Right forelimb (tissue), 1 donor: ENCODE data around the gene GPN3.
"Not testable (repeated sequence)": the region's sequence is repeated elsewhere in the genome, so short reads cannot be mapped to it uniquely, and the experiment has no call there.

Source experiments
- DNase-seq: peaks from one replicate; pipeline ENCODE4 v3.0.0-alpha.2; 2018

GPN3 gene

DNA sequence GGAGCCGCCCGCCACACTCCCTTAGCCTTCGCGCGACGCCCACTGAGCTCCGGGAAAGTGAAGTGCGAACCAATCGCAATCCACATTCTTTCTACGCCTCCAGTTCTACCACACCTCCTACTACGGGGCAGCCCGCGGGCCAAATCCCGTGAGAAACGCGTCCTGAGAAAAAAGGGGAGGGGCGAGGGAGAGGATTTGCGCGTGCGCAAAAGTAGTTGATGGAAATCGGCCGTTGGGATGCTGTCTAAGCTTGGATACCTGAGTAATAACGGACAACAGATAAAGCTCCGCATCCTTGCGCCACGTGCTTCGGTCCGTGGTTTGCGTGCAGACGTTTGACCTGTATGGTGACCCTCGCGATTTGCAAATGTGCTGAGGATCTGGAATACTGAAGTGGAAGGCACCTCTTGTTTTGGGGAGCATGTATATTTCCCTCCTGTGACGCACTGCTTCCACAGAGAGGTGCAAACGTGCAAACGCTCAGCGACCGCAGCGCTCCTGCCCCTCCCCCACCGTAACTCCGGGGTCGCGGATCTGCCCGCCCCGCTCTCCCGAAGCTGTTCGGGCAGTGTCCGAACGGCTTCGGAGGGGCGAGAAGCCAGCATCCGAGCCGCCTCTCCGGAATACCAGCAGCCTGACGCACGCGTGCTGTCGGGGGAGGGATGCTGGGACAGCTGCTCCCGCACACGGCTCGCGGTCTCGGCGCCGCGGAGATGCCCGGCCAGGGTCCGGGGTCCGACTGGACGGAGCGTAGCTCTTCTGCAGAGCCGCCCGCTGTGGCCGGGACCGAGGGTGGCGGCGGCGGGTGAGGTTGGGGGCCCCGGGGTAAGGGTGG is at the start of gene GPN3, which contains the start of gene FAM216A:
Gene GPN3, minus strand, starts transcription at position 44 of the 835 bp plus-strand sequence. CDS start 54 bp downstream, outside the sequence.
Gene FAM216A, plus strand, starts transcription at position 632 of the 835 bp plus-strand sequence. Its CDS starts 31 bp downstream, at position 663.
- peak; percentile 99 for DNase-seq

- no peak for DNase-seq
Measured at GRCh38 chr12:110516995-110517394, 48.9 kb upstream of the GPN3 start.

GRCh38 chr12:110514363-110514762 is 46.3 kb upstream of the GPN3 start:
- DNase-seq: no peak

GRCh38 chr12:110513842-110514241 is 45.8 kb upstream of the GPN3 start:
- DNase-seq: no peak

DNA sequence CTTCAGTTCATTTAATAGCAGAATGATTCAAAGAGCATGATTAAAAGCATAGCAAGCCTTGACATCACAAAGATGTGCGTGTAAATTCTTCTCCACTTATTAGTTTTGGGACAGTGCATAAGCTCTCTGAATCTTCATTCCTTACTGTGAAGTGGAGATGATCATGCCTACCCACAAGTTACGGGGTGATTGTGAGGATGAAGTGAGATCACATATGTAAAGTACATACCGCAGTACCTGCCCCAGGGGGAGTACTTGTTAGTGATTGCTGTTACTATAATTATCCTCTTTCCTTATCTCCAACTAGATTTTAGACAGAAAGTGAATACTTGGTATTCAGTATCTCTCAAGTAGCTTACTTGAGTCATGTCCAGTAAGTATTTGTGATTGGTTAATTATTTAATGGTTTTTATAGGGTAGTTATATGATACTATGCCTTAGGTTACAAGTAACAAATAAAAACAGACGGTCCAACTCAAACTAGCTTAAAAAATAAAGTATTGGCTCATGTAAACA is 40.1 kb upstream of the GPN3 start:
- DNase-seq: no peak

GRCh38 chr12:110505332-110505731 is 37.3 kb upstream of the GPN3 start:
- no peak for DNase-seq

DNA sequence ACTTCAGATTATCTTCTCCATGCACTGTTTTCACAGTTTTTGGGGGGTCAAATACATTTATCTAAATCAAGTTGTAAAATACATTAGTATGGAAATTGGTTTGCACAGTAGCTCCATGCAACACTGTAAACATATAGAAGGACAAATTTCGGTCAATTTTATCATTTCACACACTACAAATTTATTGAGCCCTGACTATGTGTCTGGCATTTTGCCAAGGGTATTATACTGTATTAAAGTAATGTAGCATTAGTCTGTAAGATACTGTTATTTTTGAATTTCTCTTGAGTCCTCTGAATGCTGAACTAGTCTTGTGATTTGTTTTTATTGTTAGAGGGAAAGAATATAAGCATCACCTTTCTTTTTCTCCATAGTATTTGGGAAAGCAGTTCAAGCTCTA is 35.4 kb upstream of the GPN3 start:
- DNase-seq: no peak

DNA sequence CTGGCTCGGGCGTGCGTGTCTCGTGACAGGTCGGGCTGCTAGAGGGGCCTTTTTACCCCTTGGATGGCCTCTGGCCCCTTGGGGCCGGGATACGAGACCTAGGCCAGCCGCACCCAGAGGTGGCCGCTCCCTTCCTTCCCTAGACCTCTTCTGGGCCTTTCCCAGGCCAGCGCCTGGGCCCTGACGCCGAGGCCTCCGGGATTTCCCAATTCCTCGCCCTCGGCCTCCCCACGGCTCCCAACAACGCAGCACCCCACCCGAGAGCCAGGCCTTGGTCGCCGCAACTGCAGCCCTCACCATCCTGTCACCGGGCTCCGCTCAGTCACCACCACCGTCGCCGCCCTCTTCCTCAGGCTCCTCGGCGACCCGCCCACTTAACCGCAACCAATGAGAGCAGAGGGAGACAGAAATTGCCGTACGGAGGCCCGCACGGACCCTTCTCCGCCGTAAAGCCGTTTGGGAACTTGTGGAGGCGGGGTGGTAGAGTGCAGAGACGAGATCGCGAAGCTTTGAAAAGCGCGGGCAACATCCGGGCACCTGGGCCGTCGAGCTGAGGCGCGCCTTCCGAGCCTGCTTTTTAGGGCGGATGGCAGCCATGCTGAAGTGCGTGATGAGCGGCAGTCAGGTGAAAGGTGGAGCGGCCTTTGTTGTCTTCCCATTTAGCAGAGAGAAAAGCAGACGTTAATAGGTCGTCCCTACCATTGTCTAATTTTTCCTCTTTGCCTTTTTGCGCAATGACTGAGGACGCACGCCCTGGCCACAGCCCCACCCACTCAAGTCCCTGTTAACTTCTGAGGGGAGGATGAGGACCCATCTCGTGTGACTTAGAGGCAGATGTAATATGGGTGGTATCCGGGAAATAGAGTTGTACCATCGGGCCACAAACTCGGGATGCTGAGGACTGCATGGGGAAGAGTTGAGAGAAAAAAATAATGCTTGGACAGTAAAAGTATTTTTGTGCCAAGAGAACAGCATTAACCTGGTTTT is 34.0 kb upstream of the GPN3 start, which contains the start of the genes RAD9B and VPS29:
Gene RAD9B, plus strand, starts transcription at position 580 of the 987 bp plus-strand sequence. Its CDS starts 7 bp downstream, at position 587.
Gene VPS29, minus strand, starts transcription at position 360 of the 987 bp plus-strand sequence. Its CDS starts 60 bp downstream, at position 300.
- peak; percentile 98 for DNase-seq

DNA sequence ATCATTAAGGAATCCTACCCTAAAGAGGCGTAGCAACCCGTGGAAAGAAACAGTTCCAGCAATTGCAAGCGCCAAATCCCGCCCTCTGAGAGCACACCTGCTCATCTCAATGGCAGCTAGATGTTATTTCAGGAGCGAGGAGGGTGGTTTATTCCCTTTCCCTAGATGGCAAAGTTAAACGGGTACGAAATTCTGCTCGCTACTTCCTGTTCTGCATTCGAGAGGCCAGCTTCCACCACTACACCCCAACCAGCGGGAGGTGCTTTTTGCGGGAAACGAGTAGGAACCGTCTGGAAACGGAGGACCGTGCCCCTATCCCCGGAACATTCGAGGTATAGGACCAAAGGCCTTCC is 33.3 kb upstream of the GPN3 start:
- DNase-seq: no peak

DNA sequence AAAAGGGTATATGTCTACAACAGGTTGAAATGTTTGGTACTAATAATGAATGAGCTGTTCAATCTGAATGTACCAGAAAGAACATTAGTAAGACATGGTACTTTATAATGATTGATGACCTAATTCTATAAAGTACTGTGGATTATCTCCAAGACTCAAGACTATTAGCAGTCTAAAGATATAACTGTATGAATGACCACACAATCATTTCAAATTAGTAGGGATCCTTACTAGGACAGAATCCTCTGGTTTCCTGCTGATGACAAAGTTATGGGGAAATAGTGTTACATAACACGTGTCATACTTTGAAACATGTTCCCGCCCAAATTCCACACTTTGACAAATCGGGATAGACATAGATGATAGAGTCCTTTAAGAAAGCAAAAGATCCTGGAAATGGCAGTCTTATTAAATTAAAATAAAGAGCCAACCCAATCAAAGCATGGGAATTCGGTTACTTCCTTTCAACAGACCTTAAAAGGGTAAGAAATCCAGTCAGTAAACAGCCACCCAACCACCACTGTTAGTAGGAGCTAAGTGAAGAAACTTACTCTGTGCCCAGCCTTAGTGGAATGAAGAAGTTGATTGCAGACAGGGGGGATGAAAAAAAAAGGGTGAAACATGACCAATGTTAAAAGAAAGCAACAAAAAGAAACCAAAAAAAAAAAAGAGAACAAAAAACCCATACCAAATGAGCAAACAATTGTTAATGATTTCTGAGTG is 31.1 kb upstream of the GPN3 start:
- DNase-seq: no peak

DNA sequence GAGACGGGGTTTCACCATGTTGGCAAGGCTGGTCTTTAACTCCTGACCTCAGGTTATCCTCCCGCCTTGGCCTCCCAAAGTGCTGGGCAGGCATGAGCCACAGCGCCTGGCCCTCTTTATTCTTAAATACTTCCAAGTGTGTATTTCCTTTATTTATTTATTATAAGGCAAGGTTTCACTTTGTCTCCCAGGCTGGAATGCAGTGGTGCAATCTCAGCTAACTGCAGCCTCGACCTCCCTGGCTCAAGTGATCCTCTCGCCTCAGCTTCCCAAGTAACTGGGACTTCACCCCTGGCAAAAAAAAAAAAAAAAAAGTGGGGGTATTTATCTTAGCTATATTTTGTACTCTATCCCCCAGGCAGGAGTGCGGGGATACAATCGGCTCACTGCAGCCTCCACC is 7.4 kb upstream of the GPN3 start:
- DNase-seq: no peak

GRCh38 chr12:110467847-110468213 is 227 bp downstream of the GPN3 start:
- DNase-seq: no peak

GRCh38 chr12:110466791-110467190 is 1.3 kb downstream of the GPN3 start:
- DNase-seq: no peak

DNA sequence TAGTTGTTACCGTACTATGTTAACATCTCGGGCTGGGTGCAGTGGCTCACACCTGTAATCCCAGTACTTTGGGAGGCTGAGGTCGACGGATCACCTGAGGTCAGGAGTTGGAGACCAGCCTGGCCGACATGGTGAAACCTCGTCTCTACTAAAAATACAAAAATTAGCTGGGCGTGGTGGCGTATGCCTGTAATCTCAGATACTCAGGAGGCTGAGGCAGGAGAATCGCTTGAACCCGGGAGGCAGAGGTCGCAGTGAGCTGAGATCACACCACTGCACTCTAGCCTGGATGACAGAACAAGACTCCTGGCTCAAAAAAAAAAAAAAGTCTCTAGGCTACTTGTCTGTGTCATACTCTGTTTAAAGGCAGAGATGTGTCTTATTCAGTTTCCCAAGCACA is 2.3 kb downstream of the GPN3 start:
- DNase-seq: not testable (repeated sequence)

DNA sequence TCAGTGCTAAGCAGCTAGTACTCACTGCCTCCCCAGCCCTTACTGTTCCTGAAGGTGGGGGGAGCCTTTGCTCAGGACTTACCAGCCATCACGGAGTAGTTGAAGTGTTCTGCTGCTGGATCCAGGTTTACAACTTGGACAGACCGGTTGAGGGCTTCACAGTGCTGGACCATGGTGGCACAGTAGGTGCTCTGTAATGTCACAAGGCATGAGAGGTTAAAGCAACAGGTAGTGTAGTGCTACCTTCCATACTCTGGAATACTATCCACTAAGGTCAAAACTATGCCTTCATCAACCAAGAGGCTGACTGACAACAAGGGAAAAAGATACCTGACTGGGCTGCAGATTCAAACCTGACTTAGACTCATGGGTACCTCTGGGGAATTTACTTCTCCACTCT is 3.0 kb downstream of the GPN3 start:
- no peak for DNase-seq

DNA sequence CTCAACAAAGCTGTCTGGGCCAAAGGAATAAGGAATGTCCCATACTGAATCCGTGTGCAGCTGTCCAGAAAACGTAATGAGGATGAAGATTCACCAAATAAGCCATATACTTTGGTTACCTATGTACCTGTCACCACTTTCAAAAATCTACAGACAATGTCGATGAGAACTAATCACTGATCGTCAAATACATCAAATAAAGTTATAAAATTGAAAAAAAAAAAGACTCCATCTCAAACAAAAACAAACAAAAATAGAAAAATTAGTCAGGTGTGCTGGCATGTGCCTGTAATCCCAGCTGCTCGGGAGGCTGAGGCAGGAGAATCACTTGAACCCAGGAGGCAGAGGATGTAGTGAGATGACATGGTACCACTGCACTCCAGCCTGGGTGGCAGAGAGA is 6.9 kb downstream of the GPN3 start:
- not testable (repeated sequence) for DNase-seq

DNA sequence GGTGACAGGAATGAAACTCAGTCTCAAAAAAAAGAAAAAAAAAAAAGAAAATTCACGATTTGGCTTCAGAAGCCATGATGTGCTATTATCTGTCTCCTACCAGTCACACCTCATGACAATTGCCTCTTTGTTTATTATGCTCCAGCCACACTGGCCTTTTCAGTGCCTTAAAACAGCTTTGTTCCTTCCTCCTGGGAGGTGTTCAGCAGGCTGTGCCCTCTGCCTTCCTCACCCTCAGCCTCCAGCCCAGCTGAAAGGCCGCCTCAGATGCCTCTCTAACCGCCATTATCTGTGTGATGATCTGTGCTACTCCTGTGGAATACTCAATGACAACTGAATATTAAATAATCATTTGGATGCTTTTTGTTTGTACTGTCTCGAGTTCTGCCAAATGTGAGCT is 9.3 kb downstream of the GPN3 start:
- no peak for DNase-seq

DNA sequence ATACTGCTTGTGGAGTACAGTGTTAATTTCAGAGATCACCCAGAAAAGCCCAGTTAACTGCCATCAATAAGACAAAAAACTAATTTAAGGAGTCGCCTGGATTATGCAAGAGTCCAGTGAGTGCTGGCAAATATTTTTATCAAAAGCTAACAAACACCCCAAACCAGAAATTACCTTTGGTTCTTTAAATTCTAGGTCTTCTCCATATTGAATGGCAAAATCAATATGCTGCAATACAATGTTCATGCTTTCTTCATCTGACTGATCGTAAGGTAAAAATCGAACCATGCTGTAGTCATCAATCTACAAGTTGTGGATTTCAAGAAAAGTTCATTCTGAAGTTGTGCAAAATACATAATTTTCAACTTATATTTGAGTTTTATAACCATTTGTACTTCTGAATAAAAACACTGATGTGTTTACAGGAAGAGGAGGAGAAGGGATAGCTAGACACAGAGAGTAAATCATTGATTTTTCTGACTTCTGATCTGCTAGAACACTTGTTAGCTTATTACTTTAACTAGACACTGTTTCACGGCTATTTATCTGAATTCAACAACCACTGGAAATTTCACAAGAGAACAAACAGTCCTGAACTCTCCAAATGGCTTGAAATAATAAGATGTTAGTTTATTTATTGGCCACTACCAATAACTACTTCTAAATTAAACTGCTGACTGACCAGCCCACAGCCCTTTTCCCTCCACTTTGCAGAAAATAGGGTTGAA is 14.3 kb downstream of the GPN3 start:
- DNase-seq: no peak

DNA sequence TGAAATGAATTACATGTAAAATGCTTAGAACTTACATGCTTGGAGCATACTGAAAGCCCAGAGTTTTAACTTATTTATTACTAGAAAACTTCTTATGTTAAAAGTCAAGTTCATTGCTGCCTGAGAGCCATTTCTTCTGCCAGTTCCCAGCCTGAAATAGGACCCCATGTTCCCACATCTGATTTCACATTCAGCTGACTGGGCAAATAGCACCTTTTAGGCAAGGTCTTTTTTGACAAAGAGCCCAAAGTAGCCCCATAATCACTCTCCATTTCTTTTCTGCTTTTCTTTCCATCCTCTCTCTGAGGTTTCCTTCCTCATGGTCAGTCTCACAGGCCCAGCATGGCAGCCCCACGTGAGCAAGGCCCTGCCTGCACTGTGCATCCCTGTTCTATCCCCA is 16.8 kb downstream of the GPN3 start:
- DNase-seq: no peak

DNA sequence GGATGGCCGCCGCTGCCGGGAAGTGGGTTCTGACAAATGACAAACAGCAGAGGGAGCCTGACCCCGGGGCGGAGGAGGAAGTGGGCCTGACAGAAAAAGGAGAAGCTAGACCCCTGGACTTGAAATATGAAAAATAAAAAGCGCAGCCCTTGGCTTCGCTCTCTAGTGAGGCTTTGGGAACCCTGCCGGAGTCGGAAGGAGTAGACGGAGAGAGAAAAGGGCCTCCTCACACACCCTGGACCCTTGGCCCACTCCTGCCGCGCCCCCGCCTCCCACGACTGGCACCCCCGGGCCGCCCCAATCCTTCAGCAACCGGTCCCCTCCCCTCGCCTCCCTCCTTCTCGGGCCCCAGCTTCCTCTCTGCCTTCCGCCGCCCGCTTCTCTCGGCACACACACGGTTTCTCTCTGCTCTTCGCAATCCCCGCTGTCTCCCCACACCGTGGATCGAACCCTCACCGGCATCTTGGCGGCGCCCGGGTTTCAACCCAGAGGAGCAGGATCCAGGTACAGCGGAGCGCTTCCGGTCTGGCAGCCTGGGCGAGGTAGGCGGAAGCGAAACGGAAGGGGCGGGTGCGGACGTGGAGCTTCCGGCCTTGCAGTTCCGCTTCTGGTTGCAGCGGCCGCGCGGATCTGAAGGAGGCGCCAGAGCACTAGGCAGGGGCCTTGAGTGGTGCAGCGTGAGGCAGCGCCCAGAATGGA is 18.1 kb downstream of the GPN3 start, which contains the start of gene ARPC3:
Gene ARPC3, minus strand, starts transcription at position 539 of the 699 bp plus-strand sequence. Its CDS starts 77 bp downstream, at position 462.
- DNase-seq: peak; percentile 97

DNA sequence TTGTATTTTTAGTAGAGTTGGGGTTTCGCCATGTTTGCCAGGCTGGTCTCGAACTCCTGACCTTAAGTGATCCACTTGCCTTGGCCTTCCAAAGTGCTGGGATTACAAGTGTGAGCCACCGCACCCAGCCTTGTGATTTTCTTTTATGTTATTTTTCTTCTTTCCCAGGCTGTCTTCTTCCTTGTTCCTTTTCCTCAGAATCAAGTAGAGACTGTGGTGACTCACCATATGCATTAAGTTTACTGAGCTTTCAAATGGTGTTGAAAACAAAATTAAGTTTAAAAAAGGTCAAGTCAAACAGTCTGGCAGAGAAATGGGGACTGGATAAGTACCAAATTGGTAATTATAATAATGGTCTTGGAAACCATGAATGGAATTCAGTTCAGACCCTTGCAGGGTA is 23.6 kb downstream of the GPN3 start:
- DNase-seq: no peak
